ENCODE results near the gene DCAF8. TPM values are rescaled to one million over a fixed set of nuclear protein-coding genes. Genes with fewer than 3 reads are reported as not detected.

DCAF8 gene
- total and polyA plus RNA-seq, 2 of the 4 experiments (the other 2 are of a cell fraction), result 83.3 to 83.8 TPM

DNA sequence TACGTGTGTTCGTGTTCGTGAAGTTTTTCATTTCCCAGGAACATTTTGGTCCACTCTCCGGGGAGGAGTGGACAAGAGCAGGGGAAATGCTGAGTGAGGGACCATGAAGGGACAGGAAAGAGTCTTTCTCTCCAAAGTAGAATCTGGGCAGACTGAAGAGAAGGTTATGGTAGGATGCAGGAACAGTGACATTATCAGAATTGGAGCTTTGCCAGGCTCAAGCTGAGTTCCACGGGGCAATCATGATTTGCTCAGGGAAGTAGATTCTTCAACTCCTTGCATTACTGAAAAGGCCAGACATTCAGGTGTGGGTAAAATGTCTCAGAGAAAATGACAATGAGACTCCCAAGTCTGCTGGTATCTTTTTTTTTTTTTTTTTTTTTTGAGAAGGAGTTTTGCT is 94.3 kb downstream of the DCAF8 start:
- no peak overlapping the region for H3K9ac ChIP-seq (ENCODE audit: low read depth, low read length)
- dilution Hi-C loops (cut with HindIII; ENCODE audit: low sequenced_read_pairs, unreplicated experiment), result no loop called here
- H3K56ac ChIP-seq (ENCODE audit: extremely low read depth, insufficient read depth, low read length), result no peak overlapping the region
- H3K4me2 ChIP-seq (ENCODE audit: low read depth, low read length), result no peak overlapping the region
- H2AK9ac ChIP-seq (replicated peaks; ENCODE audit: low read depth, low read length, poor library complexity), result no peak overlapping the region
- H2BK15ac ChIP-seq (ENCODE audit: low read depth, low read length), result no peak overlapping the region
- H4K5ac ChIP-seq (ENCODE audit: low read depth, low read length), result no peak overlapping the region
- H4K20me1 ChIP-seq (ENCODE audit: insufficient read depth, low read length), result no peaks in the 10 kb centered on the region
- no peak overlapping the region for H4K91ac ChIP-seq (ENCODE audit: insufficient read depth, low read depth, low read length)
- intact Hi-C loops (cut with micrococcal nuclease), result no loop called here
- no peak overlapping the region for H4K8ac ChIP-seq (ENCODE audit: low read depth in 2 of 2, low read length in 2 of 2)
- TF ChIP-seq, protein P1, sequence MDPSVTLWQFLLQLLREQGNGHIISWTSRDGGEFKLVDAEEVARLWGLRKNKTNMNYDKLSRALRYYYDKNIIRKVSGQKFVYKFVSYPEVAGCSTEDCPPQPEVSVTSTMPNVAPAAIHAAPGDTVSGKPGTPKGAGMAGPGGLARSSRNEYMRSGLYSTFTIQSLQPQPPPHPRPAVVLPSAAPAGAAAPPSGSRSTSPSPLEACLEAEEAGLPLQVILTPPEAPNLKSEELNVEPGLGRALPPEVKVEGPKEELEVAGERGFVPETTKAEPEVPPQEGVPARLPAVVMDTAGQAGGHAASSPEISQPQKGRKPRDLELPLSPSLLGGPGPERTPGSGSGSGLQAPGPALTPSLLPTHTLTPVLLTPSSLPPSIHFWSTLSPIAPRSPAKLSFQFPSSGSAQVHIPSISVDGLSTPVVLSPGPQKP (IDR thresholded peaks at IDR 0.05; ENCODE audit: borderline replicate concordance, low read depth, low read length), result no peak
- no peak for TF ChIP-seq CHD1 (IDR thresholded peaks at IDR 0.05; ENCODE audit: low read depth, low read length)
- no peak for TF ChIP-seq MAZ (IDR thresholded peaks at IDR 0.05; ENCODE audit: borderline replicate concordance, low read depth, low read length)
- no peak for TF ChIP-seq POLR2A (IDR thresholded peaks at IDR 0.05; ENCODE audit: low read depth, low read length)
- no peak overlapping the region for H3K14ac ChIP-seq (replicated peaks; ENCODE audit: low read depth, low read length)
- WGBS, 2 experiments (ENCODE audit: extremely low coverage in 2 of 2, insufficient read length in 1 of 2), result 100% methylated on average over 2 of the region's 5 CpGs; no CpG with 5 or more reads in 1 of the 2 experiments
- in situ Hi-C loops (cut with MboI; ENCODE audit: low sequenced_read_pairs), result no loop called here
- no peak overlapping the region for H2BK20ac ChIP-seq (ENCODE audit: low read depth, low read length)
- H2BK5ac ChIP-seq (ENCODE audit: low read depth, low read length, poor library complexity, severe bottlenecking), result no peak overlapping the region
- BruUV-seq (replicated peaks), result no TSS peak
- H3K9me1 ChIP-seq (ENCODE audit: insufficient read depth, low read length), result no peaks in the 10 kb centered on the region
- no peak for ATAC-seq (ENCODE audit: low read depth)
- no peak overlapping the region for H3K4me3 ChIP-seq (ENCODE audit: insufficient read depth, low read depth, low read length)
- no peaks in the 10 kb centered on the region for H3K9me3 ChIP-seq (ENCODE audit: control insufficient read depth, insufficient read depth, low read length)
- H3K23ac ChIP-seq (ENCODE audit: low read depth, low read length), result no peak overlapping the region
- no peak overlapping the region for H3K27ac ChIP-seq (ENCODE audit: insufficient read depth, low read length)
- H2AK5ac ChIP-seq (ENCODE audit: low read depth, low read length), result no peak overlapping the region
- H3K27me3 ChIP-seq (ENCODE audit: control insufficient read depth, insufficient read depth, low read length), result peaks cover 37% of the 10 kb centered on the region
- POLR2A ChIA-PET (ENCODE audit: unreplicated experiment), result no interaction called here
- CTCF ChIA-PET, result no interaction called here
- H2AFZ ChIP-seq (replicated peaks; ENCODE audit: low read length, poor library complexity), result no peak overlapping the region
- H3K18ac ChIP-seq (ENCODE audit: low read depth, low read length), result no peak overlapping the region
- no peaks in the 10 kb centered on the region for H3K79me1 ChIP-seq (ENCODE audit: low read depth in 1 of 2, low read length in 2 of 2)
- no peak overlapping the region for H3K4ac ChIP-seq (ENCODE audit: low read depth, low read length)
- no peak for DNase-seq
- no peak overlapping the region for H2BK120ac ChIP-seq (ENCODE audit: low read depth, low read length)
- no peaks in the 10 kb centered on the region for H3K36me3 ChIP-seq (ENCODE audit: control insufficient read depth, insufficient read depth, low read length)
- 0 out of 2 replicates have a peak, but pooled peaks cover 2% of the 10 kb centered on the region for H3K4me1 ChIP-seq (ENCODE audit: control insufficient read depth, insufficient read depth, low read length)

Measured in IMR-90 (cell line).